Stimulated activated CD8-positive, alpha-beta memory T cell treated with anti-CD3 and anti-CD28 coated beads, Interleukin-4, amount 100 ng/mL, for 1 hour (primary cell): ENCODE data around the gene CCDC77.
"Not testable (repeated sequence)": the region's sequence is repeated elsewhere in the genome, so short reads cannot be mapped to it uniquely, and the experiment has no call there.

Experiments
- DNase-seq, 2 donors: peaks; one replicate each; pipeline ENCODE4 v3.0.0-alpha.2; 2020; ENCODE audit warnings: low read depth in 2 of 2, low spot score in 1 of 2

CCDC77 gene

GRCh38 chr12:401235-402028, at the start of gene CCDC77:
CCDC77 (plus strand) TSS chr12:401644; CDS start chr12:409384, 7,740 bp downstream.
- peak; percentile 67 to 81 for DNase-seq

- DNase-seq: no peak
Measured at GRCh38 chr12:356276-356988, 45.0 kb upstream of the CCDC77 start.

GRCh38 chr12:359091-359490, 42.4 kb upstream of the CCDC77 start:
- DNase-seq: no peak

- no peak for DNase-seq
Measured at GRCh38 chr12:366820-367219, 34.6 kb upstream of the CCDC77 start.

GRCh38 chr12:367972-368371, 33.5 kb upstream of the CCDC77 start:
- no peak for DNase-seq

- not testable (repeated sequence) for DNase-seq
Measured at GRCh38 chr12:370739-371485, 30.5 kb upstream of the CCDC77 start.

GRCh38 chr12:386651-387050, 14.8 kb upstream of the CCDC77 start:
- DNase-seq: no peak

GRCh38 chr12:388012-388411, 13.4 kb upstream of the CCDC77 start:
- no peak for DNase-seq

GRCh38 chr12:388541-389141, 12.8 kb upstream of the CCDC77 start:
- peak; percentile 23 to 27 for DNase-seq

GRCh38 chr12:389142-390096, 12.0 kb upstream of the CCDC77 start, which contains the start of gene KDM5A:
KDM5A (minus strand) TSS chr12:389320; CDS start chr12:389091, 229 bp downstream.
- peak; percentile 60 to 78 for DNase-seq

GRCh38 chr12:400828-401227, 616 bp upstream of the CCDC77 start:
- no peak for DNase-seq

GRCh38 chr12:402029-402389, 565 bp downstream of the CCDC77 start:
- DNase-seq: no peak

- no peak for DNase-seq
Measured at GRCh38 chr12:414859-415258, 13.4 kb downstream of the CCDC77 start.

GRCh38 chr12:418432-418831, 17.0 kb downstream of the CCDC77 start:
- DNase-seq: no peak

- DNase-seq: no peak
Measured at GRCh38 chr12:422526-422925, 21.1 kb downstream of the CCDC77 start.

- not testable (repeated sequence) for DNase-seq
Measured at GRCh38 chr12:435737-436136, 34.3 kb downstream of the CCDC77 start.

GRCh38 chr12:442235-442884, 40.9 kb downstream of the CCDC77 start:
- DNase-seq: no peak

- no peak for DNase-seq
Measured at GRCh38 chr12:447141-447540, 45.7 kb downstream of the CCDC77 start.

GRCh38 chr12:449203-449602, 47.8 kb downstream of the CCDC77 start:
- no peak for DNase-seq

GRCh38 chr12:450438-450837, 49.0 kb downstream of the CCDC77 start:
- no peak for DNase-seq
